ENCODE results near the gene GAL3ST3.
"Not testable (repeated sequence)": the region's sequence is repeated elsewhere in the genome, so short reads cannot be mapped to it uniquely, and the experiment has no call there.

The GAL3ST3 gene, protein sequence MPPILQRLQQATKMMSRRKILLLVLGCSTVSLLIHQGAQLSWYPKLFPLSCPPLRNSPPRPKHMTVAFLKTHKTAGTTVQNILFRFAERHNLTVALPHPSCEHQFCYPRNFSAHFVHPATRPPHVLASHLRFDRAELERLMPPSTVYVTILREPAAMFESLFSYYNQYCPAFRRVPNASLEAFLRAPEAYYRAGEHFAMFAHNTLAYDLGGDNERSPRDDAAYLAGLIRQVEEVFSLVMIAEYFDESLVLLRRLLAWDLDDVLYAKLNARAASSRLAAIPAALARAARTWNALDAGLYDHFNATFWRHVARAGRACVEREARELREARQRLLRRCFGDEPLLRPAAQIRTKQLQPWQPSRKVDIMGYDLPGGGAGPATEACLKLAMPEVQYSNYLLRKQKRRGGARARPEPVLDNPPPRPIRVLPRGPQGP

GRCh38 chr11:66048547-66049323 lies at the start of gene GAL3ST3:
Gene GAL3ST3 (minus strand): TSS chr11:66049161. CDS start chr11:66045415, 3,746 bp downstream.
- in situ Hi-C loops (cut with HindIII; ENCODE audit: low sequenced_read_pairs) = no loop called here

DNA sequence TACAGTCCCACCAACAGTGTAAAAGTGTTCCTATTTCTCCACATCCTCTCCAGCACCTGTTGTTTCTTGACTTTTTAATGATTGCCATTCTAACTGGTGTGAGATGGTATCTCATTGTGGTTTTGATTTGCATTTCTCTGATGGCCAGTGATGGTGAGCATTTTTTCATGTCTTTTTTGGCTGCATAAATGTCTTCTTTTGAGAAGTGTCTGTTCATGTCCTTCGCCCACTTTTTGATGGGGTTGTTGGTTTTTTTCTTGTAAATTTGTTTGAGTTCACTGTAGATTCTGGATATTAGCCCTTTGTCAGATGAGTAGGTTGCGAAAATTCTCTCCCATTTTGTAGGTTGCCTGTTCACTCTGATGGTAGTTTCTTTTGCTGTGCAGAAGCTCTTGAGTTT lies 43.2 kb upstream of the GAL3ST3 start:
- in situ Hi-C loops (cut with HindIII; ENCODE audit: low sequenced_read_pairs) = not testable (repeated sequence)

- in situ Hi-C loops (cut with HindIII; ENCODE audit: low sequenced_read_pairs) = no loop called here
These were observed 41.3 kb upstream of the GAL3ST3 start for GRCh38 chr11:66090288-66090687.

DNA sequence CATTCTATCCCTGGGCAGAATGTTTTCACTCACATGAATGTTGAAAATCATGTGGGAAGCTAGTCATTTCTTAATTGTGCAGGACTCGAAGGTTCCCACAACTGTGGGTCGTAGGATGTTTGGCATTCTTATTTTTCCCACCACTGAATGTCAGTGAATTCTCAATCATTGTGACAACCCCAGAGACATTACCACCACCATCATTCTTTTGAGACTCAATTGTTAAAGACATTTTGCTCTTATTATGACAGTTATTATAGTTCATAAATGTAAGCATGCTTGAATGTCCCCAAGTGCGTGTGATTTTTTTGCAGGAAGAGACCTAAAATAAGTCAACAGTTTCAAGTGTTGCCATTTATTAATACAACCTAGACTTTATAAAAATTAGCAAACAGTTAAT lies 40.1 kb upstream of the GAL3ST3 start:
- in situ Hi-C loops (cut with HindIII; ENCODE audit: low sequenced_read_pairs) = no loop called here

- in situ Hi-C loops (cut with HindIII; ENCODE audit: low sequenced_read_pairs) = no loop called here
These were observed 38.4 kb upstream of the GAL3ST3 start for GRCh38 chr11:66087148-66087908.

- in situ Hi-C loops (cut with HindIII; ENCODE audit: low sequenced_read_pairs) = loop anchor here (5.0 kb wide), 1 partner anchor 32 kb away; no protein-coding TSS in a partner anchor
These were observed 36.0 kb upstream of the GAL3ST3 start for GRCh38 chr11:66084821-66085475.

- in situ Hi-C loops (cut with HindIII; ENCODE audit: low sequenced_read_pairs) = loop anchor here (5.0 kb wide), 1 partner anchor 34 kb away; no protein-coding TSS in a partner anchor
These were observed 34.8 kb upstream of the GAL3ST3 start for GRCh38 chr11:66083767-66084166.

DNA sequence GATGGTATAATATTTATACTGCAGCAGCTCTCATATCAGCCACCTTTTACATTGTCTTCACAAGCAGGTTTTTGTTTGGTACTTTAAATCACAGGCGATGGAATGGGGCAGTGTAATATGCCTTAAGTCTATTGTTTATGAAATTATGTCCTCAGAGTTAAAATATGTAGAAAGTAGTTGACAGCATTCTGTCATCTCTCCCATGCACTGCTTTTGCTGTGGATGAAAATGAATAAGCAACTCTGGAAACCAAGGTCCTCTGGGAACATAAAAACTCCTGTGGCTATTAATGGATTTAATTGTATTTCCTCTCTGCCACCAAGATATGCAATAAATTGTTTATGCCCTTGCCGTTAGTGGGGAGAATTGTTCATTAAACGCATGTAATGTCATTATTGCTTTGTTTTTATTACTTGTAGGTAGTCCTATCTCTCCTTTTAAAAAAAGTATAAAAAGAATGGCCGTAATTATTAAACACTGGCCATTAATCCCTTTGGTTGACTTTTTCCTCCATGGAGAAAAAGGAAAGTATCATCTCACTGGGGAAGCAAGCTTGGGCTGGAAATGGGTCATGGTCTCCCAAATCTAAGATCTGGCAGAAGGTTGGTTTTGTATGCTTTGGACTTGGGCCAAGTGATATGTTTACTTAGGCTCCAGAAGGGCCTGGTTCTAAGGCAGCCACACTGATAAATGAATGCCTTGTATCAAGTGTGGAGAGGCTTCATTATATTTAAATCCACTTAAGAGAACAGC lies 34.2 kb upstream of the GAL3ST3 start:
- in situ Hi-C loops (cut with HindIII; ENCODE audit: low sequenced_read_pairs) = loop anchor here (5.0 kb wide), 1 partner anchor 34 kb away; no protein-coding TSS in a partner anchor

GRCh38 chr11:66081505-66081904 lies 32.5 kb upstream of the GAL3ST3 start:
- in situ Hi-C loops (cut with HindIII; ENCODE audit: low sequenced_read_pairs) = loop anchor here (5.0 kb wide), 1 partner anchor 36 kb away; no protein-coding TSS in a partner anchor

GRCh38 chr11:66080055-66080817 lies 31.3 kb upstream of the GAL3ST3 start:
- in situ Hi-C loops (cut with HindIII; ENCODE audit: low sequenced_read_pairs) = loop anchor here (5.0 kb wide), 1 partner anchor 37 kb away; no protein-coding TSS in a partner anchor

GRCh38 chr11:66078949-66079348 lies 30.0 kb upstream of the GAL3ST3 start:
- in situ Hi-C loops (cut with HindIII; ENCODE audit: low sequenced_read_pairs) = not testable (repeated sequence)

DNA sequence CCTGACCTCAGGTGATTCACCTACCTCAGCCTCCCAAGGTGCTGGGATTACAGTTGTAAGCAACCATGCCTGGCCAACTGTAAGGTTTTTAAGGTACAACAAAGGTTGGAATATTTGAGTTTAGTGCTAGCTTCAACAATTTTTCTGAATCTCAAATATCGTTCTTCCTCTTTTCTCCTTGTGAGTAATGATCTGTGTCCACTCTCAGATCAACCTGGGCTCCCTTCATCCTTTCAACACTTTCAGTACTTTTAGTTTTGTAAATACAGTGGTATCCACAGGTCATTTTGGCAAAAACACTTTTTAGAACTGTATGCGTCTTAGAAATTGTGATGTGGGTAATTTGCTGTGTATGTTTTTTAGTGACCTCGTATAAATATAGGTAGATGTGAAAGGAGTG lies 29.0 kb upstream of the GAL3ST3 start:
- in situ Hi-C loops (cut with HindIII; ENCODE audit: low sequenced_read_pairs) = no loop called here

- in situ Hi-C loops (cut with HindIII; ENCODE audit: low sequenced_read_pairs) = no loop called here
These were observed 27.6 kb upstream of the GAL3ST3 start for GRCh38 chr11:66076561-66076960.

GRCh38 chr11:66075273-66075672 lies 26.3 kb upstream of the GAL3ST3 start:
- in situ Hi-C loops (cut with HindIII; ENCODE audit: low sequenced_read_pairs) = no loop called here

GRCh38 chr11:66073669-66074068 lies 24.7 kb upstream of the GAL3ST3 start:
- in situ Hi-C loops (cut with HindIII; ENCODE audit: low sequenced_read_pairs) = no loop called here

- in situ Hi-C loops (cut with HindIII; ENCODE audit: low sequenced_read_pairs) = no loop called here
These were observed 23.6 kb upstream of the GAL3ST3 start for GRCh38 chr11:66072518-66072917.

DNA sequence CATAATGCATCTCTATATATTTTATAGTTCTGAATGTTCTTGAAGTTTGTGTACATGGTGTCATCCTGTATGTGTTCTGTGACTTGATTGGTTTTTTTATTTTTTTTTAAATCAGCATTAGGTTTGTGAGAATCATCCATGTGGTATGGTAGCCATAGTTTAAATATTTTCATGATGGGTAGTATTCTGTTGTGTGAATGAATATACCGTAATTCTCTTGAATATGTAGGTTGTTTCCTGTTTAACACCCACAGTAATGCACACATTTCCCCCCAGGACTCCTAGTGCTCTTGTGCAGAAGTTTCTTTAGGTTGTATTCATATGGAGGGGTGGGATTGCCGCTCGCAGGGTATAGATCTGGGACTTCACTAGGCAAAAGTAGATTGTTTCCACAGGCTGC lies 23.1 kb upstream of the GAL3ST3 start:
- in situ Hi-C loops (cut with HindIII; ENCODE audit: low sequenced_read_pairs) = no loop called here

DNA sequence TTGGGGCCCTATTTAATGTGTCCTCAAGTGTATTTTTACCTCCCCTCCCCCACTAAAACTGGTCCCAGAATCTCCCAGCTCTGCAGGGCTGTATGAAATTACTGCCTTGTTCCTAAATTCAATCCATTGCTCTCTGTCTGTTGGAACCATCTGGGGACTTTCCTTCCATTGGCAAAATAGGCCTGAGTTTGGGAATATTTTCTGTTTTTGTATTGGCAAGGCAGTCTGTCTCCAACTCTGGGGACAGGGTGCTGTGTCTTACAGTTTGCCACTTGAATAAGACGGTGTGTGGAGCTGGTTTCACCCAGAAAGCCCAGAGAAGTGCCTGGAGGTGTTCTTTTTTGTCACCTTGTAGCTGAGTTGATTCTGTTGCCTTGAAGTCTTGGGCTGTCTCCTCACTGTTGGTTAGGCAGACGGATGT lies 22.4 kb upstream of the GAL3ST3 start:
- in situ Hi-C loops (cut with HindIII; ENCODE audit: low sequenced_read_pairs) = no loop called here
